AG04449 (cell line): ENCODE results near the gene ABCG1.

Source experiments
- CTCF ChIA-PET: fragments of 350-600 bp; formaldehyde crosslinking; extraction: SDS; loops from one replicate; lab custom pipeline; 2021; ENCODE audit warnings: antibody characterized with exemption; lab: Yijun Ruan, JAX
- POLR2A ChIA-PET: fragments of 400-600, 350-600 bp; formaldehyde crosslinking; extraction: SDS; loops from one replicate; lab custom pipeline; 2020; ENCODE audit warnings: antibody characterized with exemption, inconsistent platforms; lab: Yijun Ruan, JAX
- DNase-seq: peaks from one replicate; pipeline ENCODE4 v3.0.0-alpha.2; 2010; ENCODE audit warnings: low read depth, low spot score
- H3K4me3 ChIP-seq: 2 replicates; pipeline ENCODE4 v1.5.1; 2011; ENCODE audit warnings: low read depth, mild to moderate bottlenecking, control low read depth, low read length
- TF ChIP-seq, protein P1 (sequence below): IDR thresholded peaks from one replicate; pipeline ENCODE4 v1.5.1; 2011; ENCODE audit warnings: mild to moderate bottlenecking, moderate library complexity, low read length, control low read depth, inconsistent platforms; ENCODE audit not compliant: insufficient read depth; ENCODE audit errors: missing control alignments

The ABCG1 gene

DNA sequence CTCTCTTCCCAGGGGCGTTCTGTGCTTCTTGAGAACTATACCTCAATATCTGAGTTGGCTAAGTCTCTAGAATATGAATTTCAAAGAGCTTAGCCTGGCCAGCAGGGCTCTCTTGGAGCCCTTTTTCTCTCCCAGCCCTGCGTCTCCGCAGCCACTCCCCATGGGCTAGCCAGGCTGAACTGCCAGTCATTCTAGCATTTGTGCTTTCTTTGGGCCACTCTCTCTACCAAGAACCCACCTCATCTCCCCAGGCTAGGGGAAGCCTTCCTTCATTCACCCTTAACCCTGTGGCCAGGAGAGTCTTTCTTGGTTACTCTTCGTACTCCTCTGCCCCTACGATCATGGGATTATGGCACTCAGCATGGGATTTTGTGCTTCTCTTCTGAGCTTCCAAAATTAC lies 18.2 kb downstream of the ABCG1 start:
- no peak for DNase-seq
- ChIA-PET CTCF (no interaction called here), POLR2A (no interaction called here)
- H3K4me3 ChIP-seq = no peak overlapping the region
- TF ChIP-seq, protein P1, sequence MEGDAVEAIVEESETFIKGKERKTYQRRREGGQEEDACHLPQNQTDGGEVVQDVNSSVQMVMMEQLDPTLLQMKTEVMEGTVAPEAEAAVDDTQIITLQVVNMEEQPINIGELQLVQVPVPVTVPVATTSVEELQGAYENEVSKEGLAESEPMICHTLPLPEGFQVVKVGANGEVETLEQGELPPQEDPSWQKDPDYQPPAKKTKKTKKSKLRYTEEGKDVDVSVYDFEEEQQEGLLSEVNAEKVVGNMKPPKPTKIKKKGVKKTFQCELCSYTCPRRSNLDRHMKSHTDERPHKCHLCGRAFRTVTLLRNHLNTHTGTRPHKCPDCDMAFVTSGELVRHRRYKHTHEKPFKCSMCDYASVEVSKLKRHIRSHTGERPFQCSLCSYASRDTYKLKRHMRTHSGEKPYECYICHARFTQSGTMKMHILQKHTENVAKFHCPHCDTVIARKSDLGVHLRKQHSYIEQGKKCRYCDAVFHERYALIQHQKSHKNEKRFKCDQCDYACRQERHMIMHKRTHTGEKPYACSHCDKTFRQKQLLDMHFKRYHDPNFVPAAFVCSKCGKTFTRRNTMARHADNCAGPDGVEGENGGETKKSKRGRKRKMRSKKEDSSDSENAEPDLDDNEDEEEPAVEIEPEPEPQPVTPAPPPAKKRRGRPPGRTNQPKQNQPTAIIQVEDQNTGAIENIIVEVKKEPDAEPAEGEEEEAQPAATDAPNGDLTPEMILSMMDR = no peak

DNA sequence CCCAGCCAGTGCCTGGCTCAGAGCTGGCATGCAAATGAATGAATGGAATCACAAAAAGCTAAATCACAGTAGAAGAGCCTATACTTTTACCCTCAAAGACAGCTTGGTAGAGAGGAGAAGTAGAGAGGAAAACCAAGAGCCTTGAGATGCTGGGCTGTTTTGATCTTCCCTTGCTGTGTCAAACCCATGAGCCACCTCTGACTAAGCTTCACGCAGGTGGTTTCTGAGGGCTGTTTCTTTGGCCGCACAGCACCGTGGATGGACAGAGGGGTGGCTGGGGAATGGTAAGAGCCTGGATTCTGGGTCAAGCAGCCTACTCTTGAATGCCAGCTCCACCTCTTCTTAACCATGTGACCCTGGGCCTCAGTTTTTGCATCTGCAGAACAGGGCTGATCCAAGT lies 18.6 kb downstream of the ABCG1 start:
- DNase-seq = no peak
- ChIA-PET CTCF (no interaction called here), POLR2A (no interaction called here)
- TF ChIP-seq, protein P1 = no peak
- no peak overlapping the region for H3K4me3 ChIP-seq

DNA sequence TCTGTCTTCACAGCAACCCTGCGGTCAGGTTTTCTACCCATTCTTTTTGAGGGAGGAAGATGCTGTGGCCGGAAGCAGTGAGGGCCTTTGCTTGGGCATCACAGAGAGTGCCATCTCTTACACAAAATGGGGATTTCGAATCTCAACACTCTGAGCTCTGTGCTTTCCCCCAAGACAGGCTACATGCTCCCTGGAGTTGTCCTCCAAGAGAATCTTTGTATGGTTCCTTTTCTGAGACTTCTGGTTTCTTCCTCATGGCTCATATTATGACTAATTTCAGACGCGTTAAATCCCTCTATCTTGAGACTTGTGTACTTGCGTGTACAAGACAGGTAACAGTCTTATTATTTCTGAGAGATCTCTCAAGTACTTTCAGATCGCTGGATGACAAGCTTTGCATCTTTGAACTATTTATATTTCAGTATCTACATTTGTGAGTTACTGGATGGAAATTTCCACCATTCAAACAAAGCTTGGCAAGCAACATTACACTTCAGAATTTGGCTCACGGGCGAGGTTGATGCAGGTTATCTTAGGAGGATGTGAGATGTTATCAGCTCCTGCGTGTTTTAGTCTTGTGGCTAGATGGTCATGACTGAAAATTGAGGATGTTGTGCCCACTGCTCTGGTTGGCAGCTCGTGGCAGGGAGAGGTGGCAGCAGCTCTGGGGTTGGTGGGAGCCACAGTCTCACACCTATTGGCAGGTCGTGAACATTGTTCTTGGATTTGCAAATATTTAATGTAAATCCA lies 19.4 kb downstream of the ABCG1 start:
- CTCF ChIA-PET = no interaction called here
- TF ChIP-seq, protein P1 = no peak
- no peak overlapping the region for H3K4me3 ChIP-seq
- POLR2A ChIA-PET = no interaction called here
- DNase-seq = no peak

DNA sequence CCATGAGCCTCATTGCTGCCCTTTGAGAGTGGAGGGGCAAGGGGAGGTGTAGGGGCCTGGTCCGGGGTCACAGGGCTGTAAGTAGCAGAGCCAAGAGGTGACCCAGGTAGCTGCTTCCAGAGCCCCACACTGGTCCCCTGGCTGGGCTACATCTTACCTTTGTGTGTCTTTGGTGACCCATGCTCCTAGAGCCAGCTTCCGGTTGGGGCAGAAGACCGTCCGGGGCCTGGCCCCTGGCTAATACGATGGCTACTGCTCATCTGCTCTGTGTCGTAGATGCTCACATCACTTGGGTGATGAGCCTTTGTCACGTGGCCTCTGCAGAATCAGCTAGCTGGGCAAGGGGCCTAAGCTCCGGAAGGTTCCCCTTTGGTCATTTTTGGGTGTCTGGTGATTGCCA lies 20.6 kb downstream of the ABCG1 start:
- TF ChIP-seq, protein P1 = no peak
- POLR2A ChIA-PET = no interaction called here
- CTCF ChIA-PET = no interaction called here
- no peak for DNase-seq
- H3K4me3 ChIP-seq = no peak overlapping the region

DNA sequence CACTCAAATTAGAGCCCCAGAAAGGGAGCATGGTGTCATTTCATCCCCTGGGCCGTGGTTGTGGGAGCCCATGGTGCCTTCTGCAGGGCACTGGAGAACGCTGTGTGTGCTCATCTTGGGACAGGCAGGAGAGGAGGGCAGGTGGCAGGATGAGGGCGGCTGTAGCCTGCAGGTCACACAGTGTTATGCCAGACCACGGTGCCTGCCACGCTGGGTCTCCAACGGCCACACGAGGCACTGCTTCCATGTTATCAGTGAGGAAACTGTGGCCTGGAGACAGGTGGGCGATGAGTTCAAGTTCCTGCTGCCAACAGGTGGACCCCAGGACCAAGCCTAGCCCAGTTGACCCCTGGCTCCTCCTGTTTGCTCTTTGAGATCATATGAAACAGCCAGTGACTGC lies 21.0 kb downstream of the ABCG1 start:
- TF ChIP-seq, protein P1 = no peak
- CTCF ChIA-PET = interaction anchor here (1.8 kb wide), 1 partner anchor 19 kb away, joined by 5 read pairs; no protein-coding TSS in a partner anchor

DNA sequence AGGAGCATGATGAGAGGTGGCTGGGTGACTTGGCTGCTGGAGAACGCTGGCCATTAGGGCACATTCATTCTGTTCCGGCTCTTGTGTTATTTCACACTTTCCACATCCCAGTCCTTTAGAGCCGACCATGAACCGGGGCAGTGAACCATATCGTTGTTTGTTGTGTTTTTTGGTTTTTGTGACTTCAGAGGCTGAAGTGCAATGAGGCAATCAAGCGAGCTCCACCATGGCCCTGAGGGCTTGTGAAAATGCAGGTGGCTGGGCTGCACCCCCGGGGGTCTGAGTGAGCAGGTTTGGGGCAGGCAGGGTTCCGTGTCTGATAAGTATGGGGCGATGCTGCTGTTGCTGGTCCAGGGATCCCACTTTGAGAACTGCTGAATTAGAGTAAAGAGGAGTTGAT lies 23.7 kb downstream of the ABCG1 start:
- POLR2A ChIA-PET = no interaction called here
- no peak overlapping the region for H3K4me3 ChIP-seq
- no peak for DNase-seq
- CTCF ChIA-PET = interaction anchor here (1.0 kb wide), 1 partner anchor 15 kb away, joined by 3 read pairs; no protein-coding TSS in a partner anchor
- TF ChIP-seq, protein P1 = no peak

More for the DNA sequence above, 21.0 kb downstream of the ABCG1 start:
- POLR2A ChIA-PET = no interaction called here
- no peak overlapping the region for H3K4me3 ChIP-seq
- DNase-seq = no peak
